ENCODE measurements around the gene PDRG1.

The PDRG1 gene

DNA sequence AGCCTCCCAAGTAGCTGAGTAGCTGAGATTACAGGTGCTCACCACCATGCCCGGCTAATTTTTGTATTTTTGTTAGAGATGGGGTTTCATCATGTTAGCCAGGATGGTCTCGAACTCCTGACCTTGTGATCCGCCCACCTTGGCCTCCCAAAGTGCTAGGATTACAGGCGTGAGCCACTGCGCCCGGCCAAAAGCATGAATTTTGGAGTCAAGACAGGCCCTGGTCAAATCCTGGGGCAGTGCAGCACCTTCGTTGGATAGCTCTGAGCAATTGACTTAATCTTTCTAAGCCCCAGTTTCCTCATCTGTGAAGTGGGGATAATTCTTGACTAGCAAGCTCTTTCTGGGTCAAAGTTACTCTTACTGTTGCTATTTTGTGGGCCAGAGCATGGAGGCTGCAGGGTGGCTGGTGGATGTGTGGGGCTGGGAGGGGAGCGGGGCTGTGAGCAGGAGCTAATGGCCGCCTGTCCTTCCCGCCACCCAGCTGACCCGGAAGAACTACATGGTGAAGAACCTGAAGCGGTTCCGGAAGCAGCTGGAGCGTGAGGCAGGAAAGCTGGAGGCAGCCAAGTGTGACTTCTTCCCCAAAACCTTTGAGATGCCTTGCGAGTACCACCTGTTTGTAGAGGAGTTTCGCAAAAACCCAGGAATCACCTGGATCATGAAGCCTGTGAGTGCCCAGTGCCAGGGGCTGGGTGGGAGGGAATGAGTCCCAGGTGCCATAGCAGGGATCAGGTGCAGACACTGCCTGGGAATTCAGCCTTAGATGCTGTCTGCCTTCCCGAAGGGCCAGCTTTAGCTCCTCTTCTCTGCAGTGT, 42.4 kb downstream of the PDRG1 start:
- no peak overlapping the region for H3K27ac ChIP-seq (ENCODE audit: low read depth in 2 of 2, low read length in 2 of 2)
- no peaks in the 10 kb centered on the region for H3K27me3 ChIP-seq (ENCODE audit: control insufficient read depth in 2 of 2, insufficient read depth in 2 of 2, low read length in 2 of 2)
- H3K36me3 ChIP-seq (ENCODE audit: control insufficient read depth in 2 of 2, insufficient read depth in 2 of 2, low read length in 2 of 2), result no peaks in the 10 kb centered on the region
- no peaks in the 10 kb centered on the region for H3K4me1 ChIP-seq (ENCODE audit: control insufficient read depth in 2 of 2, insufficient read depth in 2 of 2, low read length in 2 of 2)
- H3K9me3 ChIP-seq (ENCODE audit: control insufficient read depth in 2 of 2, low read length in 2 of 2), result no peaks in the 10 kb centered on the region
- H3K9ac ChIP-seq (ENCODE audit: low read depth in 1 of 2, low read length in 2 of 2), result no peak overlapping the region
- no peak overlapping the region for H3K4me3 ChIP-seq (ENCODE audit: low read length in 2 of 2)

DNA sequence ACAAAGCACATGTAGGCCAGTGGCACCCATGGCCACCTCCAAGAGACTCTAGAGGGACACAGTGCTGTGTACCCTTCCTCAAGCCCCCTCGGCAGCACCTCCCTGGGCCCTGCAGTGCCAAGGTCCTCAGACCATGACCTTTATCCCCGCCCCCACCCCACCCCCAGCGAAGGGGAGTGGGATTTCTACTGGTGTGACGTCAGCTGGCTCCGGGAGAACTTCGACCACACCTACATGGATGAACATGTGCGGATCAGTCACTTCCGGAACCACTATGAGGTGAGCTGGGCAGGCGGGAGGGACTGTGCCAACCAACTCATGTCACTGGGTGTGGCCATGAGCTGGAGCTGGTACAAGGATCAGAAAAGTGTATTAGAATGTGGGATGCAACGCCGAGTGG, 43.4 kb downstream of the PDRG1 start:
- H3K9me3 ChIP-seq (ENCODE audit: control insufficient read depth in 2 of 2, low read length in 2 of 2), result no peaks in the 10 kb centered on the region
- H3K27me3 ChIP-seq (ENCODE audit: control insufficient read depth in 2 of 2, insufficient read depth in 2 of 2, low read length in 2 of 2), result no peaks in the 10 kb centered on the region
- no peak overlapping the region for H3K27ac ChIP-seq (ENCODE audit: low read depth in 2 of 2, low read length in 2 of 2)
- no peaks in the 10 kb centered on the region for H3K36me3 ChIP-seq (ENCODE audit: control insufficient read depth in 2 of 2, insufficient read depth in 2 of 2, low read length in 2 of 2)
- H3K4me3 ChIP-seq (ENCODE audit: low read length in 2 of 2), result no peak overlapping the region
- no peak overlapping the region for H3K9ac ChIP-seq (ENCODE audit: low read depth in 1 of 2, low read length in 2 of 2)
- no peaks in the 10 kb centered on the region for H3K4me1 ChIP-seq (ENCODE audit: control insufficient read depth in 2 of 2, insufficient read depth in 2 of 2, low read length in 2 of 2)

DNA sequence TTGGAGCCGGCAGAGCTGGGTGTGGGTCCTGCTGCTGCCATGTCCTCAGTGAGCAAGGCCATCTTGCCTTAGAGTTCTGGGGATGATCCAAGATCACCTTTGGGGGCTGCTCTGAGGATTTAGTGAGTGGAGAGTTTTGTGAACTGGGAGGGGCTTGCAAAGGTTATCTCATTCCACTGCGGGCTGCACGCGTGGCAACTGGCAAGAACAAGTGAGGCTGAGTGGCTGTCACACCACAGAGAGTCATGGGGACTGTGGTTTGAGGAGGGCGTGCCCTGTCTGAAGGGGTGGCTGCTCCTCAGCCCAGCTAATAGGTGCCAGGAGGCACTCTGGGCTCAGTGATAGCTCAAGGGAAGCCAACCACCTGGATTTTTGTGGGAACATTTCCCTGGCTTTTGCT, 43.8 kb downstream of the PDRG1 start:
- no peak overlapping the region for H3K9ac ChIP-seq (ENCODE audit: low read depth in 1 of 2, low read length in 2 of 2)
- H3K36me3 ChIP-seq (ENCODE audit: control insufficient read depth in 2 of 2, insufficient read depth in 2 of 2, low read length in 2 of 2), result no peaks in the 10 kb centered on the region
- no peaks in the 10 kb centered on the region for H3K4me1 ChIP-seq (ENCODE audit: control insufficient read depth in 2 of 2, insufficient read depth in 2 of 2, low read length in 2 of 2)
- H3K27ac ChIP-seq (ENCODE audit: low read depth in 2 of 2, low read length in 2 of 2), result no peak overlapping the region
- no peak overlapping the region for H3K4me3 ChIP-seq (ENCODE audit: low read length in 2 of 2)
- H3K9me3 ChIP-seq (ENCODE audit: control insufficient read depth in 2 of 2, low read length in 2 of 2), result no peaks in the 10 kb centered on the region
- no peaks in the 10 kb centered on the region for H3K27me3 ChIP-seq (ENCODE audit: control insufficient read depth in 2 of 2, insufficient read depth in 2 of 2, low read length in 2 of 2)

DNA sequence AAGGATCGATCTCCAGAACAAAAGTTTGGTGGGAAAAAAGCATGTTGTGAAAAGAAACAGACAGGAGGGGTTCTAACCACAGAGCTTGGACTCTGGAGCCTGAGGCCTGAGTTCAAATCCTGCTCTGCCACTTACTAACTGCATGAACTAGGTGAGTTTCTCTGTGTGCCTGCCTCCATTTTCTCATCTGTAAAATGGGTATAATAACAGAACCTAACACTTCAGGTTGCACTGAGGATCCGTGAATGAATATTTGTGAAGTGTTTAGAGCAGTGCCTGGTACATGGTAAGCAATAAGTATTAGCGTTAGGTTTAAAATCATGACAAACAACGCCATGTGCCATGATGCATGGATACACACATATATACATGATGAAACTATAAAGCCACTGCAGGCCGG, 44.8 kb downstream of the PDRG1 start:
- Histone ChIP-seq H3K4me1 (ENCODE audit: control insufficient read depth in 2 of 2, insufficient read depth in 2 of 2, low read length in 2 of 2) (no peaks in the 10 kb centered on the region), H3K9ac (ENCODE audit: low read depth in 1 of 2, low read length in 2 of 2) (no peak overlapping the region), H3K9me3 (ENCODE audit: control insufficient read depth in 2 of 2, low read length in 2 of 2) (no peaks in the 10 kb centered on the region), H3K4me3 (ENCODE audit: low read length in 2 of 2) (no peak overlapping the region), H3K27me3 (ENCODE audit: control insufficient read depth in 2 of 2, insufficient read depth in 2 of 2, low read length in 2 of 2) (no peaks in the 10 kb centered on the region), H3K36me3 (ENCODE audit: control insufficient read depth in 2 of 2, insufficient read depth in 2 of 2, low read length in 2 of 2) (no peaks in the 10 kb centered on the region), H3K27ac (ENCODE audit: low read depth in 2 of 2, low read length in 2 of 2) (no peak overlapping the region)

DNA sequence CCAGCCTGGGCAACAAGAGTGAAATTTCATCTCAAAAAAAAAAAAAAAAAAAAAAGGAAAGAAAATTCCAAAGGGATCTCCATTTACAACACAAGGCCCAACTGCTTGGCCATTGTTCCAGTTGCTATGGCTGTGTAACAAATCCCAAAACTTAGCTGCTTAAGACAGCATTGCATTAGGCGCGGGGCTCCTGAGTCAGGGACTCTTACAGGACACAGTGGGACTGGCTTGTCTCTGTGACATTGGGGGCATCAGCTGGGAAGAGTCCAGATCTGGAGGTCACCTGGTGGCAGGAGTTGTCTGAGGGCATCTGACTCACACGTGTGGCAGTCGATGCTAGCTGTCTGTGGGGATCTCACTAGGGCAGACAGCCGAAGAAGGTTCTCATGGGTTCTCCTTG, 45.8 kb downstream of the PDRG1 start:
- no peaks in the 10 kb centered on the region for H3K36me3 ChIP-seq (ENCODE audit: control insufficient read depth in 2 of 2, insufficient read depth in 2 of 2, low read length in 2 of 2)
- no peaks in the 10 kb centered on the region for H3K9me3 ChIP-seq (ENCODE audit: control insufficient read depth in 2 of 2, low read length in 2 of 2)
- H3K27ac ChIP-seq (ENCODE audit: low read depth in 2 of 2, low read length in 2 of 2), result no peak overlapping the region
- no peaks in the 10 kb centered on the region for H3K4me1 ChIP-seq (ENCODE audit: control insufficient read depth in 2 of 2, insufficient read depth in 2 of 2, low read length in 2 of 2)
- no peaks in the 10 kb centered on the region for H3K27me3 ChIP-seq (ENCODE audit: control insufficient read depth in 2 of 2, insufficient read depth in 2 of 2, low read length in 2 of 2)
- H3K9ac ChIP-seq (ENCODE audit: low read depth in 1 of 2, low read length in 2 of 2), result no peak overlapping the region
- no peak overlapping the region for H3K4me3 ChIP-seq (ENCODE audit: low read length in 2 of 2)

DNA sequence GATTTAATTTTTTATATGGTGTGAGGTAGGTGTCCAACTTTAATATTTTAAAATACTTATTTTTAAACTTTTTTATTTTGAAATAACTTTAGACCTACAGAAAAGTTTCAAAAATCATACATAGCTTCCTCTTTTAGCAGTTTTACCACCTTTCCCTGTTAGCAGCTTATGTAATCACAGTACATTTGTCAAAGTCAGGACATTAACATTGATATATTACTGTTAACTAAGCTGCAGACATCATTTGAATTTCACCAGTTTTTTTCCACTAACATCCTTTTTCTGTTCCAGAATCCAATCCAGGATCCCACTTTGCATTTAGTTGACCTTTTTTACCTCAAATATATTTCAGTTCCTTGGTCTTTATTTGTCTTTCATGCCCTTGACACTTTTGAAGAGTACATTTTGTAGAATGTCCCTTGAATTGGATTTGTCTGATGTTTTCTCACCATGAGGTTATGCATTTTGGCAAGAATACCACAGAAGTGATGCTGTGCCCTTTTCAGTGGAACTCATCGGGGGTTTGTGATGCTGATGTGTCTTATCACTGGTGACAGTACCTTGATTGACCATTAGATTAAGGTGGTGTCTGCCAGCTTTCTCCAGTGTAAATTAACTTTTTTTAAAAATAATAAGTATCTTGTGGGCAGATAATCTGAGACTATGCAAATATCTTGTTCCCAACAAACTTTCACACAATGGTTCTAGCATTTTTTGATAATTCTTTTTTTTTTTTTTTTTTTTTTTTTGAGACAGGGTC, 48.0 kb downstream of the PDRG1 start:
- Histone ChIP-seq H3K4me1 (ENCODE audit: control insufficient read depth in 2 of 2, insufficient read depth in 2 of 2, low read length in 2 of 2) (no peaks in the 10 kb centered on the region), H3K9me3 (ENCODE audit: control insufficient read depth in 2 of 2, low read length in 2 of 2) (no peaks in the 10 kb centered on the region), H3K27me3 (ENCODE audit: control insufficient read depth in 2 of 2, insufficient read depth in 2 of 2, low read length in 2 of 2) (no peaks in the 10 kb centered on the region), H3K4me3 (ENCODE audit: low read length in 2 of 2) (no peak overlapping the region), H3K36me3 (ENCODE audit: control insufficient read depth in 2 of 2, insufficient read depth in 2 of 2, low read length in 2 of 2) (no peaks in the 10 kb centered on the region), H3K9ac (ENCODE audit: low read depth in 1 of 2, low read length in 2 of 2) (no peak overlapping the region), H3K27ac (ENCODE audit: low read depth in 2 of 2, low read length in 2 of 2) (no peak overlapping the region)

DNA sequence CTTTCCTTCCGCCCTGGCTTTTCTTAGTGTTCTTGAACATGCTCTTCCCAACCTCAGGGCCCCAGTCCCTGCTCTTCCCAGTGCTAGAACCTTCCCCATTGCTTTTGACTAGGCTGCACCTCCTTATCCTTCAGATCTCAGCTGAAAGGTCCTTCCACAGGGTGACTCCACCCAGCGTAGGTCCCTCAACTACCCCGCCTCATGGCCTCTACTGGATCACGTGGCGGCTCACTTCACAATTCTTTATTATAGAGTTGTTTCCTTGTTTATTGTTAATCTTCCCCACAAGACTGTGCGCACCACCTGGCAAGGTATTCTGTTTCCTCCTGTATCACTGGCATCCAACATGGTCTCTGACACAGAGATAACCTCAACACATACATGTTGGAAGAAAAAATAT, 50.2 kb downstream of the PDRG1 start:
- no peaks in the 10 kb centered on the region for H3K36me3 ChIP-seq (ENCODE audit: control insufficient read depth in 2 of 2, insufficient read depth in 2 of 2, low read length in 2 of 2)
- H3K4me1 ChIP-seq (ENCODE audit: control insufficient read depth in 2 of 2, insufficient read depth in 2 of 2, low read length in 2 of 2), result no peaks in the 10 kb centered on the region
- no peak overlapping the region for H3K27ac ChIP-seq (ENCODE audit: low read depth in 2 of 2, low read length in 2 of 2)
- H3K9ac ChIP-seq (ENCODE audit: low read depth in 1 of 2, low read length in 2 of 2), result no peak overlapping the region
- H3K9me3 ChIP-seq (ENCODE audit: control insufficient read depth in 2 of 2, low read length in 2 of 2), result no peaks in the 10 kb centered on the region
- no peaks in the 10 kb centered on the region for H3K27me3 ChIP-seq (ENCODE audit: control insufficient read depth in 2 of 2, insufficient read depth in 2 of 2, low read length in 2 of 2)
- H3K4me3 ChIP-seq (ENCODE audit: low read length in 2 of 2), result no peak overlapping the region

DNA sequence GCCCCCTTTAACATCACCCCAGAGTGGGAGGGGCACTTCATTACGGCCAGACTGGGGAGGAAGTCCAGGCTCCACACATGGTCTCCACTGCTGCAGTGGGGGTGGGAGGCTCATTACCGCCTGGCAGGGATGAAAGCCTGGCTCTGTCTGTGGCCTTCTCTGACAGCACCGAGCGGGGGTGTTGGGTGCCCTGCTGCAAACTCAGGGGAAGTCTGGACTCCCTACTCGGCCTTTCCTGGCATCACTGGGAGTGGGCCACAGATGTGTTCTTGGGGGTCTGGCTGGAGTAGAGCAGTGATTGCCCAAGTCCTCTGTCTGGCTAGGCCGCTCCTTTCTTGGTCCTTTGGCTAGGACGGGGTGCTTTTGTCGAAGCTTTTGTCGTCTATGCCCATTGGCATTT, 54.3 kb downstream of the PDRG1 start:
- Histone ChIP-seq H3K9ac (ENCODE audit: low read depth in 1 of 2, low read length in 2 of 2) (no peak overlapping the region), H3K36me3 (ENCODE audit: control insufficient read depth in 2 of 2, insufficient read depth in 2 of 2, low read length in 2 of 2) (no peaks in the 10 kb centered on the region), H3K9me3 (ENCODE audit: control insufficient read depth in 2 of 2, low read length in 2 of 2) (no peaks in the 10 kb centered on the region), H3K27ac (ENCODE audit: low read depth in 2 of 2, low read length in 2 of 2) (no peak overlapping the region), H3K4me1 (ENCODE audit: control insufficient read depth in 2 of 2, insufficient read depth in 2 of 2, low read length in 2 of 2) (no peaks in the 10 kb centered on the region), H3K4me3 (ENCODE audit: low read length in 2 of 2) (no peak overlapping the region), H3K27me3 (ENCODE audit: control insufficient read depth in 2 of 2, insufficient read depth in 2 of 2, low read length in 2 of 2) (no peaks in the 10 kb centered on the region)

DNA sequence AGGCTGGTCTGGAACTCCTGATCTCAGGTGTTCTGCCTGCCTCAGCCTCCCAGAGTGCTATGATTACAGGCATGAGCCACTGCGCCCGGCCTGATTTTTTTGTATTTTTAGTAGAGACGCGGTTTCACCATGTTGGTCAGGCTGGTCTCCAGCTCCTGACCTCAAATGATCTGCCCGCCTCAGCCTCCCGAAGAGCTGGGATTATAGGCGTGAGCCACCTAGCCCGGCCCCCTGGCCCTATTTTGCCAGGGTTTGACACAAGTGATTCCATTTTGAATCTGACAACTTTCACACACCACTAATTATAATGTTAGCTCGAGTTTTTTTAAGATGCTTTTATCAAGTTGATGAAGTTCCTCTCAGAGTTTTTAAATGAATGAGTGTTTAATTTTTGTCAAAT, 55.8 kb downstream of the PDRG1 start:
- Histone ChIP-seq H3K9ac (ENCODE audit: low read depth in 1 of 2, low read length in 2 of 2) (no peak overlapping the region), H3K9me3 (ENCODE audit: control insufficient read depth in 2 of 2, low read length in 2 of 2) (no peaks in the 10 kb centered on the region), H3K36me3 (ENCODE audit: control insufficient read depth in 2 of 2, insufficient read depth in 2 of 2, low read length in 2 of 2) (no peaks in the 10 kb centered on the region), H3K4me3 (ENCODE audit: low read length in 2 of 2) (no peak overlapping the region), H3K27ac (ENCODE audit: low read depth in 2 of 2, low read length in 2 of 2) (no peak overlapping the region), H3K4me1 (ENCODE audit: control insufficient read depth in 2 of 2, insufficient read depth in 2 of 2, low read length in 2 of 2) (no peaks in the 10 kb centered on the region), H3K27me3 (ENCODE audit: control insufficient read depth in 2 of 2, insufficient read depth in 2 of 2, low read length in 2 of 2) (no peaks in the 10 kb centered on the region)

DNA sequence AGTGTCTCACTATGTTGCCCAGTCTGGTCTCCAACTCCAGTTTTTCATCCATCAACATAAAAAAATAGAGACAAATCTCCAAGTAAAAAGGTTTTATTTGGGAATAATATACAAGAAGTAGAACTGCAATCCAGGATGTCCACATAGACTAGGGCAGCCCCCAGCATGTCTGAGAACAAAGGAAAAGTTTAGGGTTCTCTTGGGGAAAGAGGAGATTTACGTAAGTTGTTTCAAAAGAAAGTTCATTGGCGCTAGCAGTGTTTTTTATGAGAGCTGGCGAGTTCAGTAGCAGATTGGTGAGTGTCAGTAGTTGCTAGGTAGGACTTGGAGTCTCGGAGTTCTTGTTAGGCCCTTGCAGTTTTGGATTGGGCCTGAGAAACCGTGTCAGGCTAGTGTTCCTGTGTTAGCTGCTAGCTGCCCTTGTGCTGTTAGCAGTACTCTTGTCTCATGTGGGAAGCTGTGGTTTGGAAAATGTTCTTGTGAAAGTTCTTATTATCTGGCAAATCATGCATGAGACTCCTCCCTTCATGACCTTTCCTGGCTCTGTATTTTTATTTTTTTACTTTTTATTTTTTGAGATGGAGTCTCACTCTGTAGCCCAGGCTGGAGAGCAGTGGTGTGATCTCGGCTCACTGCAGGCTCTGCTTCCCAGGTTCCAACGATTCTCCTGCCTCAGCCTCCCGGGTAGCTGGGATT, 56.7 kb downstream of the PDRG1 start:
- Histone ChIP-seq H3K9ac (ENCODE audit: low read depth in 1 of 2, low read length in 2 of 2) (peak overlapping the region in 1 of 2 donors; percentile 10), H3K27me3 (ENCODE audit: control insufficient read depth in 2 of 2, insufficient read depth in 2 of 2, low read length in 2 of 2) (no peaks in the 10 kb centered on the region), H3K27ac (ENCODE audit: low read depth in 2 of 2, low read length in 2 of 2) (peak overlapping the region; percentile 29 to 43), H3K4me3 (ENCODE audit: low read length in 2 of 2) (no peak overlapping the region), H3K4me1 (ENCODE audit: control insufficient read depth in 2 of 2, insufficient read depth in 2 of 2, low read length in 2 of 2) (no peaks in the 10 kb centered on the region), H3K9me3 (ENCODE audit: control insufficient read depth in 2 of 2, low read length in 2 of 2) (no peaks in the 10 kb centered on the region), H3K36me3 (ENCODE audit: control insufficient read depth in 2 of 2, insufficient read depth in 2 of 2, low read length in 2 of 2) (no peaks in the 10 kb centered on the region)
